Stimulated activated CD8-positive, alpha-beta memory T cell treated with anti-CD3 and anti-CD28 coated beads, Interleukin-4, amount 100 ng/mL, for 48 hours (primary cell): ENCODE data around the gene TMEM117.
"Not testable (repeated sequence)": the region's sequence is repeated elsewhere in the genome, so short reads cannot be mapped to it uniquely, and the experiment has no call there.

Experiments
- DNase-seq: peaks from one replicate; pipeline ENCODE4 v3.0.0-alpha.2; 2020

The TMEM117 gene

DNA sequence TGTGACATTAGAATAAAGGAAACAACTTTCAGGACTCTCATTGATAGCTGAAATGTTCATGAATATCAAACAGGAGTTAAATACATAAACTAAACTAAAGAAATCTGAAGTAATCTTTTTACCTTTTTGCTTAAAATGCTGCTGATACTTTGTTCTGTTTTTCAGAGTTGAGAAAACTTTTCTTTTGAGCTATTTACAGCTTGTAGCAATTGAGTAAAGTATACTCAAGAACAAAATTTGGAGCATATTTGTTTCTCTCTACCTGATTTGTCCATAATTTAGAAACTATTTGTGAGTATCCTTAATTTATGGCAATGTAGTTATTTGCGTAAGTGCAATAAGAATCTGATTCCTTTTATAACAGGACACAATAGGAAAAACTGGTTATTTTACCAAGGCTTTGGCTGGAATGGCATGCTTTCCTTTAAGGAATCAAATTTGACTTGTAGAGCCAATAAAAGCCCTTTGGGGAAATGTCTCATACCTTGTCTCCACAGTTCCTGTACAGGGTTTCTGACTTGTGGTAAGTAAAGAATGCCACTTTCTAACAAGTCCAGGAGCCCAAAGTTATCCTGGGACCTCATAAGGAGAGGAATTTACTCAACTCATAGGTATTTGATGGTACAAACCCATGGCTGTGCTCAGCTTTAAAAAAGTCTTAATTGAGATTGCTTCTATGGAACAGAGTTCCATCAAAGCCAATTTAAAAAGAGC is 195.7 kb downstream of the TMEM117 start:
- no peak for DNase-seq

DNA sequence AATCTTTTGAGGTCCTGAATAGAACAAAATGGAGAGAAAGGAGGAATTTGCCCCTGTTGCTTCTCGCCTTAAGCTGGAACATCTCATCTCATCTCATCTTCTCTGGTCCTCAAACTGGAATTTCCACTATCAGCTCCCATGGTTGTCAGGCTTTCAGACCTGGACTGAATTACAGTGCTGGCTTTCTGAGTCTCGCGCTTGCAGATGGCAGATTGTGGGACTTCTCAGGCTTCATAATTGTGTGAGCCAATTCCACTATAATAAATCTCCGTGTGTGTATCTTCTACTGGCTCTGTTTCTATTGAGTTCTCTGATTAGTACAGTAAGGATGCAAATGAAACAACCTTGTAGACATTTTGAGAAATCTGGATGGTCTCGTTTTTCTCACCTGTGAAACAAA is 199.0 kb downstream of the TMEM117 start:
- no peak for DNase-seq

DNA sequence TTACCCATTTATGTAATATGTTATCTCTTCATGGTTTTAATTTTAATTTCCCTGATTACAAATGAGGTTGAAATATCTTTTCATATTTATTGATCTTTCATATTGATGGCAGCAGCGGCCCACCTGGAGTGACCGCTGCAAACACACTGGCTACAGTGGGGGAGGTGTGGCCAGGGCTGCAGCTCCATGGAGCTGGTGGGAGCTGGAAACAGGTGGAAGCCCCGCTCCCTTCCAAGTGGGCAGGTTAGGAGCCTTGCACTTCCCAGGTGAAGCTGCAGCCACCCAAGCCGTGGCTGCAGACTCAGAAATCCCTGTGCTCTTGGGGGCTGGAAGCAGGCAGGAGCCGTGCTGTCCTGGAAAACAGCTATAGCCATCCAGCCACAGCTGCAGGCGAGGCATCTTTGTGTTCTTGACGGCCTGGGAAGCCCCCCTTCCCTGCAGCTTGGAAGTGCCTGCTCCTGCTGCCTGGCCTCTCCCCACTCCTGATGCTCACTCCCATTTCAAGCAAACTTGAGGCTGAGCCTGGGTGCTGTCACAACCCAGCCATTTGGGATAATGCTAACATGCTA is 201.1 kb downstream of the TMEM117 start:
- DNase-seq, result no peak

DNA sequence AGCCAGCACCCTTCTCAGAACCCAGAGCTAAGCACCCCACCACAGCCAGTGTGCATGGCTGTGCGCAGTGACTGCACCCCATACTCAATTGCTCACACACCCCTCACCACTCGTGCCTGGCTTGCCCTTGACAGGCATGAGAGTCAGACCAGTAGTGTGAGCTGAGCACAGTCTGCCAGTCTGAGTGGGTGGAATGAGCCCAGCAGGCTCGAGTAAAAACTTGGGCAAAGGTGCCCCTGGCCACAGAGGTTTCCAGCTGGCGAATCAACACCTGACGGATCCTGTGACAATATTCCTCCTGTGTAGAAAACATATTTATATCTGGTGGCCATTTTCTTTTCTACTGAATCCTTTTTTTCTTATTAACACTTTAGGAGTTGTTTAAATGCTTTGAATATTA is 202.5 kb downstream of the TMEM117 start:
- DNase-seq, result no peak

GRCh38 chr12:44044491-44044890 is 208.6 kb downstream of the TMEM117 start:
- DNase-seq, result not testable (repeated sequence)

- DNase-seq, result no peak
Measured at GRCh38 chr12:44046732-44047417, 211.0 kb downstream of the TMEM117 start.

- DNase-seq, result no peak
Measured at GRCh38 chr12:44052554-44052953, 216.7 kb downstream of the TMEM117 start.

- no peak for DNase-seq
Measured at GRCh38 chr12:44053549-44054127, 217.8 kb downstream of the TMEM117 start.

- no peak for DNase-seq
Measured at GRCh38 chr12:44054281-44054680, 218.4 kb downstream of the TMEM117 start.

GRCh38 chr12:44058366-44058765 is 222.5 kb downstream of the TMEM117 start:
- DNase-seq, result no peak

DNA sequence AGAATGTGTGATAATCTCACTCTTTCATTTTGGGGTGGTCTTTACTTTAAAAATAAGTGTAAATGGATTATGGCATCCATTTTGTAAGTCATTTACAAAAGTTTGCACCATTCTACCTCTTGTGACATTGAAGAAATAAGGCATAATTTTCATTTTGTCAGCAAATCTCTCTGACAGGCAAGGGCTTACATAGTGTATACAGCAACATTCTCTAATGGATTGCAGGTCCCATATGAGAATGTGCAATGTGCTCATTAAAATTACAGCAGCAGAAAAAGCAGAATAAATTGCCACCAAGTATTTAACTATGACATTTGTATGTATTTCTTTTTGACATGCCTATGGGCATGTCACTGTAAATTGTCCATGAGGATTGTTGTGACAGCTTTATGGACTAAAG is 223.6 kb downstream of the TMEM117 start:
- no peak for DNase-seq

GRCh38 chr12:44063671-44064070 is 227.8 kb downstream of the TMEM117 start:
- no peak for DNase-seq

DNA sequence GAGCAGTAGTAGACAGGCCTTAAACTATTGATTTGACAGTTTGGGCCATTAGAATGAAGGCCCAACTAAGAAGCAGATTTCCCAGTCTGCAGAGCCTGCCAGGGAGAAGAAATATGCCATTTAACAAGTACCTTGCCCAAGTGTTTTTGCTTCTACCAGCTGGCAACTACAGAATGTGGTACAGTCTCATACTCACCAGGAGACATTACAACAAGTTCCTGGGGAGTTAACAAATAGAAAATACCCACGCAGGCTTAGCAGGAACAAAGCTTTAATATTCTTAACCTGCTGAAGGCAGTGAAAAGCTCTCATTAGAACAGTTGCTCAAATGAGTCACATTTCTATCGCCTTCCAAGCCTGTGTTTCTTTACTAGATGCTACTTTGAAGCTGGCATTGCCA is 241.0 kb downstream of the TMEM117 start:
- DNase-seq, result no peak

GRCh38 chr12:44077294-44077693 is 241.4 kb downstream of the TMEM117 start:
- no peak for DNase-seq

DNA sequence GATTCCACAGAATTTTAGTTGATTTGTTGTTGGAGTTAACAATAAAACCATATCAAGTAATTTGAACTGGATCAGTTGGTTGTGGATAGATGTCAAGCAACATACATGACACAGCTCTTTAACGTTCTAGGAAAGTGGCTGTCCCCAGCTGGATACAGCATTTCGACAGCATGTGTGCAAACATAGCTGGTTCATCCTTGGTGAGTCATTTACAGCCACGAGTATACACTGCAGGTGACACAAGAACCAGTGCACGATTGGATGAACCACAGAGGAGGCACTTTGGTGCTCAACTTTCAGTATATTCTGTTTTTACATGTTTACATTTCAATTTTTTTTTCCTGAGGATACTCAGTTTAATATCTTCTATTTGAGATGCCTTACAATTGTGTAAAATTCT is 242.4 kb downstream of the TMEM117 start:
- DNase-seq, result no peak

- DNase-seq, result no peak
Measured at GRCh38 chr12:44088647-44089046, 252.8 kb downstream of the TMEM117 start.

DNA sequence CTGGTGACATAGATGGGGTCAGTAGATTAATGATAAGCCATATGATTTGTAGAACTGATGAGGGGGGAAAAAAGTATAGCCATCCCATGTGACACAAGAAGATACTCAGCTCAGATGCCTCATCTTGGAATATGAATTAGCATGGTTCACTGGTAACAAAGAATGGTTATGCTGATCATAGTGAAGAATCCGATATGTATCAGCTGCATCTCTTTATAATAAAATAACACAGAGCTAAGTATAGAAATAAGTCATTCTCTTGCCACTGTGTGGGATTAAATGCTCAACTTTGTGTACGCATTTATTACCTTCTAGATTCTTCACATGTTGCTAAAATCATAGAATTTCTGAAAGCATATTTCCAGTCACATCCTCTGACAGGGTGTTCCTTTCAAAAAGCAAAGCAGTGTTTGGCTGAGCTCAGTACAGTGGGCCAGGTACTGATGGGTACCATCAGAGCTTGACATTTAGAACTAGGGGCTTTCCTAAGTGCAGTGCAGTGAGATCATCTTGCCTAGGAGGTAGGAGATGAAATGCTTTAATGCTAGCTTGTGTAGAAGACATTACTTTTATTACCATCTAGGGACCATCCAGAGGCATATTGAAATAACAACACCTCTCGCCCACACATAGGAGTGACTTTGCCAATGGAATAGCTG is 256.2 kb downstream of the TMEM117 start:
- no peak for DNase-seq

GRCh38 chr12:44098786-44099185 is 262.9 kb downstream of the TMEM117 start:
- no peak for DNase-seq

DNA sequence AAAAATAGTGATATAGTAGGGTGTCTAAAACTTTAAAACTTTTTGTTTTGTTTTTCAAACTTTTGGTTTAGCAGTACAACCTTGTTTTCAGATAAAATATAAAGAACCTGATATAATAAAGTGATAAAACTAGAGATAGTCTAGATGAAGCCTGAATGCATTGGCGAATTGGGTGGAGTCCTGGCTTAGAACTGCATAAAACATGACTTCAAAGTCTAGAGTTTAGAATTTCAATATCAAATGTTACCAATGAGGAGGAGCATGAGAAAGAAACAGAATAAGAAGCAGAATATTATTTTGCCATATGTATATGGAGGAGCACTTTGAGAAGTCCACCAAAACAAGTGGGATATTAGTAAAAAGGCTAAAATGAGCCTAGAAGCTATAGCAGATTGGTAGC is 263.6 kb downstream of the TMEM117 start:
- DNase-seq, result no peak

DNA sequence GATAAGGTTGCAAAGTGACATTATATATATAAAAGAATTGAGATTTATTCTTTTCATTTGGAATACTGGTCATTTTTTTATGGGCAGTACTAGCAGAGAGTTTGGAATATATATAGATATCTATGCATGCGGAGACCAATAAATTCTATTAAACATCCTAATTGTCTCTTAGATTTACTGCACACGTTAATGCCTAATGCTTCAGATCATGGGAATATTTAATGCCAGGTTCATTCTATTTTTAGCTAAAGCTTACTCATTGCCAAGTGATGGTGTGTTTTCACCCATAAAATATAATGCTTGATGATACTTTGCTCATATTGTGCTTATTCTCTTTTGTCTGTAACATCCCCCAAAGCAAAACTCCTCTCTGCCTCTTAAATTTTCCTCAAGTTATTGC is 264.4 kb downstream of the TMEM117 start:
- DNase-seq, result no peak

- no peak for DNase-seq
Measured at GRCh38 chr12:44101475-44101874, 265.6 kb downstream of the TMEM117 start.

GRCh38 chr12:44114906-44115305 is 279.0 kb downstream of the TMEM117 start:
- no peak for DNase-seq

DNA sequence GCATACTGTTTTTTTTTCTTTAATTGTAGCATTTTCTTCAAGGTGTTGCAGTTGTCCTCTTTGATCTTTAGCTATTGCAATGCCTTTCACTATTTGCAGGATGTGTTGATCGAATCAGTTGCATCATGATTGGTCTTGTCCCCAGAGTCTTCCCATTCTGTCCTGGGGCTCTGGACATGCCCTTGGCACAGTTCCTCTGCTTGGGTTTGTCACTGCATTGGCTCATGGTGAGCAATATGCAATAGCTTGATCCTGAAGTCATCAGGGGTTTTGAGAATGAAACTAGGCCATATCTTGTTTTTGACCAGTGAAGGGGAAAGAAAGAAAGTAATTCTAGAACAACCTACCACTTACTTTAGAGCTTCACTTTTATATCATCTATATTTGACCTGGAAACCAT is 281.5 kb downstream of the TMEM117 start:
- no peak for DNase-seq

DNA sequence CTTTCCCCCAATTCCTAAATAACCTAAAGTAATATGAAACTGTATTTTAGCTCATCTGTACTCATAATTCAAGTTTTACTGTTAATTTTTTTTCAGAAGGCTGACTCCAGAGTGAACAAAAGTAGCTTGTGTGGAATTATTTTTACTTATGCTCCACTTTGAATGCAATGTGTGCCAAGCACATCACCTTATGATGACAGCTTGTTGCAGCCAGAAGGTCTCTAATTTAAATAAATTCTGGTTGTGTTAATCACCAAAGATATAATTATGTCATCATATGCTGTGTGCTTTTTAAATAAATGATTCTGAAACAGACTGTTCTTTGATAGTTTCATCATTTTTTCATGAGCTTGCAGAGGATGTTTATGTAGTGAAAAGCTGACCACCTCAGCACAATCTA is 283.1 kb downstream of the TMEM117 start:
- no peak for DNase-seq
